NB4 (cell line): ENCODE data around the gene ARID1B.

Experiments used
- DNase-seq: peaks from one replicate; pipeline ENCODE4 v3.0.0; 2010; ENCODE audit warnings: low read depth
- H3K4me3 ChIP-seq: one replicate; pipeline ENCODE4 v1.5.1; 2011; ENCODE audit warnings: mild to moderate bottlenecking, low read depth, low read length, moderate library complexity
- CTCF ChIP-seq: IDR thresholded peaks from one replicate; pipeline ENCODE4 v1.5.1; 2012; ENCODE audit warnings: low read depth, low read length
- MAX ChIP-seq: IDR thresholded peaks from 2 replicates; pipeline ENCODE4 v1.6.1; 2011; ENCODE audit warnings: low read depth, low read length
- MYC ChIP-seq: IDR thresholded peaks from 2 replicates; pipeline ENCODE4 v1.6.1; 2011; ENCODE audit warnings: low read depth, low read length
- POLR2A ChIP-seq: IDR thresholded peaks from 2 replicates; pipeline ENCODE4 v1.6.1; 2011; ENCODE audit warnings: mild to moderate bottlenecking; ENCODE audit not compliant: insufficient read length; ENCODE audit errors: extremely low read depth

ARID1B gene

GRCh38 chr6:157133856-157134255 lies 356.7 kb downstream of the ARID1B start:
- TF ChIP-seq POLR2A (no peak), MYC (no peak), CTCF (no peak), MAX (no peak)
- no peak overlapping the region for H3K4me3 ChIP-seq
- DNase-seq = no peak

GRCh38 chr6:157134402-157135047 lies 357.3 kb downstream of the ARID1B start:
- TF ChIP-seq MYC (no peak), MAX (no peak), CTCF (no peak), POLR2A (no peak)
- no peak for DNase-seq
- H3K4me3 ChIP-seq = no peak overlapping the region

GRCh38 chr6:157135691-157136090 lies 358.5 kb downstream of the ARID1B start:
- DNase-seq = no peak
- H3K4me3 ChIP-seq = no peak overlapping the region
- no peak for TF ChIP-seq MAX
- no peak for TF ChIP-seq POLR2A
- no peak for TF ChIP-seq MYC
- no peak for TF ChIP-seq CTCF

DNA sequence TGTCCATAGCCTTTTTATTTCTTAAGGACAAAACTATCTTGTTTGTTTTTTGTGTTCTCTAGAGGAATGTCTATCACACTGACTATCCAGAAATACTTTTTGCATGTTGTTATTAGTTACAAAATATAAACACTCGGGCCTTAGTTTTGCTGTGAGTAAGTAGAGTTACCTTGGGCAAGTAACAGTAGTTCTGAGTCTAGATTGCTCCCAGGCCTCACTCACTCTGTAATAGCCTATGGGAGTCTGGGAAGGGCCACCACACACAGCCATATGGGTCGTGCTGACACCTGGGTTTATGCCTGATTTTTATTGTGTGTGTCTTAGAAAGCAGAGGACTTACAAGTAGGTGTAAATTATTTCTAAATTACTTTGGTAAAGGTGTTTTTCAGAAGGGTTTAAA lies 360.3 kb downstream of the ARID1B start:
- no peak for DNase-seq

DNA sequence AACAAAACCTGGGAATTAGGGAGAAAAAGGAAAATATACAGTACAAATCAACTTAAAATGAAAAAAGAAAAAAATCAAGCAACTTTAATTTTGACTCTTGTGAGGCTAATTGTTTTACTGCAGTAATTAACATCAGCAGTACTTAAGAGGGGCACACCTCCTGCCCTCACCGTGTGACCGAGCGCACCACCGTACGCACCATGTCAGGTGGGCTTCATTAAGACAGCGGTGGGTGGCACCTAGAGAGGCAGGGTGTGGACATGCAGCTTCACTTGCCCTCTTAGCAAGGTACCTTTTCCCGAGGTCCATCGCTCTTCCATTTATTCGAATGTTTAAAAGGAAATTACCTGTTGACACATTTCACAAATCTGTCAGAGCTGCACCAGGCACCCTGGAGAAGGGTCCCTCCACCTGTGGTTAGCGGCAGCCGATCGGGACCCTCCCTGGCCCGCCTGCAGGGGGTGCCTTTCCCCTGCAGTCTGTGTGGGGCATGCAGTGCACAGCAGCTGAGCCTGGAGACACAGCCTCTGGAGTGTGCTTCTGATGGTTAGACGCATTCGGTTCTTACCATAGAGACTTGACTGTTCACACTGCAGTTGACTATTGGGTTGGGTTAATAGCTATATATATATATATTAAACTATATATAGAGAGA lies 362.0 kb downstream of the ARID1B start:
- no peak for TF ChIP-seq MAX
- no peak for TF ChIP-seq MYC
- peak; percentile 29 for TF ChIP-seq CTCF
- peak; percentile 29 for DNase-seq
- H3K4me3 ChIP-seq = no peak overlapping the region

More for the DNA sequence above, 360.3 kb downstream of the ARID1B start:
- H3K4me3 ChIP-seq = no peak overlapping the region
- TF ChIP-seq MAX (no peak), CTCF (no peak), MYC (no peak), POLR2A (no peak)
